Gastrocnemius medialis (tissue), 4 donors: Measurements from ENCODE around the gene AUTS2. TPM values are rescaled to one million over a fixed set of nuclear protein-coding genes. Genes with fewer than 3 reads are reported as not detected.

Experiments
- ATAC-seq, 2 donors: fragments of 150-250 bp; one replicate each; pipeline ENCODE4 v1.9.1; 2016
- DNase-seq, 2 donors: peaks; one replicate each; pipeline ENCODE4 v3.0.0-alpha.2; 2019
- H3K27ac ChIP-seq, 4 donors: fragments of 200-600 bp; sonication (generic); 1 replicate in 1 of 4; 2 replicates in 3 of 4; pipeline ENCODE4 v1.5.1; 2016 to 2018; ENCODE audit warnings: mild to moderate bottlenecking in 2 of 4, moderate library complexity in 1 of 4
- H3K27me3 ChIP-seq, 3 donors: fragments of 200-600 bp; sonication (generic) in 2 of 3; 1 replicate in 1 of 3; 2 replicates in 2 of 3; pipeline versions ENCODE4 v1.5.1 to v1.6.0; 2016 to 2019; ENCODE audit warnings: mild to moderate bottlenecking in 1 of 3, moderate library complexity in 1 of 3
- H3K36me3 ChIP-seq, 2 donors: fragments of 200-600 bp; sonication (generic) in 1 of 2; one replicate each; pipeline ENCODE4 v1.5.1; 2017 to 2018
- H3K4me1 ChIP-seq, 2 donors: fragments of 200-600 bp; sonication (generic) in 1 of 2; one replicate each; pipeline ENCODE4 v1.5.1; 2016 to 2017; ENCODE audit warnings: mild to moderate bottlenecking in 2 of 2
- H3K4me3 ChIP-seq, 4 donors: fragments of 200-600 bp; sonication (generic) in 3 of 4; 1 replicate in 1 of 4; 2 replicates in 3 of 4; pipeline ENCODE4 v1.5.1; 2016 to 2019; ENCODE audit warnings: mild to moderate bottlenecking in 2 of 4
- H3K9me3 ChIP-seq, 3 donors: fragments of 200-600 bp; sonication (generic) in 2 of 3; 1 replicate in 1 of 3; 2 replicates in 2 of 3; pipeline ENCODE4 v1.5.1; 2016 to 2019
- CTCF ChIP-seq, 5 experiments: fragments of 450-650 bp in 3 of 5; fragments of 200-600 bp in 2 of 5; sonication (generic) in 2 of 5; IDR thresholded peaks in 4 of 5; conservative IDR thresholded peaks in 1 of 5; 1 replicate in 4 of 5; 2 replicates in 1 of 5; pipeline ENCODE4 v1.5.1; 2016 to 2019; ENCODE audit warnings: antibody characterized with exemption in 5 of 5, mild to moderate bottlenecking in 3 of 5, moderate library complexity in 3 of 5
- POLR2A ChIP-seq, 2 donors: fragments of 450-650 bp; IDR thresholded peaks; one replicate each; pipeline ENCODE4 v1.6.1; 2017; ENCODE audit warnings: antibody characterized with exemption in 2 of 2, mild to moderate bottlenecking in 2 of 2, moderate library complexity in 2 of 2
- in situ Hi-C, 4 donors: fragments of 200-750 bp; cut with MboI; loops; one replicate each; pipeline versions ENCODE4 v1.15.0 to v1.8.0; 2017; ENCODE audit warnings: low sequenced_read_pairs in 4 of 4
- intact Hi-C: fragments of 100-400 bp; cut with DNase I; formaldehyde crosslinking; loops from one replicate; pipeline ENCODE4 v1.15.1; 2023; ENCODE audit warnings: low total_unique reads
- total RNA-seq, 4 donors: library from RNA; depleted of rRNA; stranded (reverse); fragments of >200 nt; gene quantifications; one replicate each; pipeline versions ENCODE4 v1.1.0 to v1.2.3, GENCODE V29; 2016

AUTS2 gene
- total RNA-seq, 4 donors from 2014 or later, result 2.5 to 16.2 (median 8.5) TPM

- in situ Hi-C loops, result no loop called here
- Histone ChIP-seq H3K36me3 (no peaks in the 10 kb centered on the region), H3K27ac (no peak overlapping the region), H3K9me3 (no peaks in the 10 kb centered on the region), H3K27me3 (no peaks in the 10 kb centered on the region), H3K4me3 (no peak overlapping the region), H3K4me1 (no peaks in the 10 kb centered on the region)
- no peak for TF ChIP-seq CTCF (IDR thresholded peaks at IDR 0.05 in 4 of 5, conservative IDR thresholded peaks at IDR 0.05 in 1 of 5)
- no peak for TF ChIP-seq POLR2A (IDR thresholded peaks at IDR 0.05)
- intact Hi-C loops, result no loop called here
- ATAC-seq, result no peak
- no peak for DNase-seq
These were observed 615.8 kb downstream of the AUTS2 start for GRCh38 chr7:70214071-70214470.

GRCh38 chr7:70215491-70215890 is 617.2 kb downstream of the AUTS2 start:
- in situ Hi-C loops (no loop called here), intact Hi-C loops (no loop called here)
- no peaks in the 10 kb centered on the region for H3K9me3 ChIP-seq

GRCh38 chr7:70217571-70217970 is 619.3 kb downstream of the AUTS2 start:
- Histone ChIP-seq H3K27me3 (no peaks in the 10 kb centered on the region), H3K9me3 (no peaks in the 10 kb centered on the region), H3K27ac (no peak overlapping the region), H3K4me3 (no peak overlapping the region), H3K36me3 (no peaks in the 10 kb centered on the region), H3K4me1 (no peaks in the 10 kb centered on the region)
- no peak for TF ChIP-seq CTCF (IDR thresholded peaks at IDR 0.05 in 4 of 5, conservative IDR thresholded peaks at IDR 0.05 in 1 of 5)
- TF ChIP-seq POLR2A (IDR thresholded peaks at IDR 0.05), result no peak
- DNase-seq (no peak), ATAC-seq (no peak)
- intact Hi-C loops, result no loop called here
- in situ Hi-C loops, result no loop called here

More at GRCh38 chr7:70215491-70215890, 617.2 kb downstream of the AUTS2 start:
- DNase-seq, result no peak
- Histone ChIP-seq H3K36me3 (no peaks in the 10 kb centered on the region), H3K4me3 (no peak overlapping the region), H3K4me1 (no peaks in the 10 kb centered on the region), H3K27me3 (no peaks in the 10 kb centered on the region), H3K27ac (no peak overlapping the region)
- TF ChIP-seq POLR2A (IDR thresholded peaks at IDR 0.05) (no peak), CTCF (IDR thresholded peaks at IDR 0.05 in 4 of 5, conservative IDR thresholded peaks at IDR 0.05 in 1 of 5) (no peak)
- ATAC-seq, result no peak

- in situ Hi-C loops (no loop called here), intact Hi-C loops (no loop called here)
- TF ChIP-seq CTCF (IDR thresholded peaks at IDR 0.05 in 4 of 5, conservative IDR thresholded peaks at IDR 0.05 in 1 of 5), result no peak
- no peak for TF ChIP-seq POLR2A (IDR thresholded peaks at IDR 0.05)
- H3K27me3 ChIP-seq, result no peaks in the 10 kb centered on the region
- H3K36me3 ChIP-seq, result no peaks in the 10 kb centered on the region
- no peak for DNase-seq
- H3K4me3 ChIP-seq, result no peak overlapping the region
- no peak for ATAC-seq
- H3K27ac ChIP-seq, result no peak overlapping the region
- H3K4me1 ChIP-seq, result no peaks in the 10 kb centered on the region
- no peaks in the 10 kb centered on the region for H3K9me3 ChIP-seq
These were observed 619.7 kb downstream of the AUTS2 start for GRCh38 chr7:70218006-70218405.

GRCh38 chr7:70219061-70219460 is 620.8 kb downstream of the AUTS2 start:
- Histone ChIP-seq H3K27me3 (no peaks in the 10 kb centered on the region), H3K27ac (no peak overlapping the region), H3K36me3 (no peaks in the 10 kb centered on the region), H3K9me3 (no peaks in the 10 kb centered on the region), H3K4me1 (no peaks in the 10 kb centered on the region), H3K4me3 (no peak overlapping the region)
- DNase-seq (no peak), ATAC-seq (no peak)
- in situ Hi-C loops (no loop called here), intact Hi-C loops (no loop called here)
- TF ChIP-seq CTCF (IDR thresholded peaks at IDR 0.05 in 4 of 5, conservative IDR thresholded peaks at IDR 0.05 in 1 of 5) (no peak), POLR2A (IDR thresholded peaks at IDR 0.05) (no peak)
